ENCODE results near the gene ROCK2. TPM values are rescaled to one million over a fixed set of nuclear protein-coding genes. Genes with fewer than 3 reads are reported as not detected.

Gene ROCK2
- polyA plus RNA-seq, 2 of the 4 experiments (the other 2 are of a cell fraction) = 34.0 to 38.7 TPM

- TF ChIP-seq USF2 (IDR thresholded peaks at IDR 0.05) (no peak), CBX8 (IDR thresholded peaks at IDR 0.05) (no peak), REST (IDR thresholded peaks at IDR 0.05) (no peak), TP53 (CRISPR knock-in tag; IDR thresholded peaks at IDR 0.05) (no peak), NFE2L2 (conservative IDR thresholded peaks at IDR 0.05; ENCODE audit: low read length) (no peak), FOSL2 (IDR thresholded peaks at IDR 0.05) (no peak), FOSL2 (CRISPR knock-in tag; IDR thresholded peaks at IDR 0.05) (no peak)
Observed at GRCh38 chr2:11208083-11208482, 136.4 kb downstream of the ROCK2 start (continued).

- Histone ChIP-seq H3K4me2 (peak overlapping the region; percentile 54), H3K27ac (0 out of 6 replicates have a peak overlapping the region, but pooled peaks of 1 of the 2 experiments have one; percentile 3), H3K4me1 (peaks cover 28% of the 10 kb centered on the region), H3K9me3 (no peaks in the 10 kb centered on the region), H3K4me3 (no peak overlapping the region)
- FAIRE-seq (peak; percentile 91), DNase-seq (ENCODE audit: low read depth in 1 of 2, low spot score in 1 of 2) (peak; percentile 71), ATAC-seq (peak; percentile 85 to 89)
- ChIA-PET CTCF (interaction anchor here (0.9 to 2.9 kb wide), 8 partner anchors 15 to 380 kb away, joined by 3 to 18 read pairs (median 4); a partner anchor contains a TSS), POLR2A (interaction anchor here (0.6 kb wide), 1 partner anchor 541 kb away, joined by 3 read pairs; no protein-coding TSS in a partner anchor)
- 4% methylated on average over 3 of the region's 3 CpGs for WGBS (ENCODE audit: missing lambda C conversion rate)
- TF ChIP-seq HOXA7 (CRISPR knock-in tag; IDR thresholded peaks at IDR 0.05) = no peak
- no peak for TF ChIP-seq MAFK (IDR thresholded peaks at IDR 0.05; ENCODE audit: partially characterized antibody)
- TF ChIP-seq NFE2L2 (conservative IDR thresholded peaks at IDR 0.05; ENCODE audit: low read length) = no peak
- TF ChIP-seq ZFP36 (IDR thresholded peaks at IDR 0.05; ENCODE audit: borderline replicate concordance, partially characterized antibody) = no peak
- no peak for TF ChIP-seq RARB (CRISPR knock-in tag; IDR thresholded peaks at IDR 0.05)
- no peak for TF ChIP-seq SMC3 (IDR thresholded peaks at IDR 0.05)
- TF ChIP-seq TFCP2L1 (CRISPR knock-in tag; IDR thresholded peaks at IDR 0.05) = no peak
- no peak for TF ChIP-seq ZSCAN20 (CRISPR knock-in tag; IDR thresholded peaks at IDR 0.05)
- no peak for TF ChIP-seq RFX5 (IDR thresholded peaks at IDR 0.05)
- TF ChIP-seq, protein P1, sequence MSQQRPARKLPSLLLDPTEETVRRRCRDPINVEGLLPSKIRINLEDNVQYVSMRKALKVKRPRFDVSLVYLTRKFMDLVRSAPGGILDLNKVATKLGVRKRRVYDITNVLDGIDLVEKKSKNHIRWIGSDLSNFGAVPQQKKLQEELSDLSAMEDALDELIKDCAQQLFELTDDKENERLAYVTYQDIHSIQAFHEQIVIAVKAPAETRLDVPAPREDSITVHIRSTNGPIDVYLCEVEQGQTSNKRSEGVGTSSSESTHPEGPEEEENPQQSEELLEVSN (IDR thresholded peaks at IDR 0.05; ENCODE audit: borderline replicate concordance, low read depth) = no peak
- peak; percentile 95 for TF ChIP-seq JUNB (IDR thresholded peaks at IDR 0.05)
- TF ChIP-seq CTCF (IDR thresholded peaks at IDR 0.05) = no peak
- TF ChIP-seq POLR2A (IDR thresholded peaks at IDR 0.05; ENCODE audit: low read length) = no peak
- peak; percentile 75 for TF ChIP-seq USF2 (IDR thresholded peaks at IDR 0.05)
- no peak for TF ChIP-seq ZNF302 (CRISPR knock-in tag; IDR thresholded peaks at IDR 0.05)
- TF ChIP-seq MAZ (IDR thresholded peaks at IDR 0.05; ENCODE audit: borderline replicate concordance, low read depth, low read length) = no peak
- no peak for TF ChIP-seq EHMT2 (IDR thresholded peaks at IDR 0.05; ENCODE audit: low read depth)
- TF ChIP-seq CBX8 (IDR thresholded peaks at IDR 0.05) = no peak
- TF ChIP-seq, protein P2, sequence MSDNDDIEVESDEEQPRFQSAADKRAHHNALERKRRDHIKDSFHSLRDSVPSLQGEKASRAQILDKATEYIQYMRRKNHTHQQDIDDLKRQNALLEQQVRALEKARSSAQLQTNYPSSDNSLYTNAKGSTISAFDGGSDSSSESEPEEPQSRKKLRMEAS (IDR thresholded peaks at IDR 0.05) = peak; percentile 37; the same call in 1 of the 2 replicates
- TF ChIP-seq, protein P3, sequence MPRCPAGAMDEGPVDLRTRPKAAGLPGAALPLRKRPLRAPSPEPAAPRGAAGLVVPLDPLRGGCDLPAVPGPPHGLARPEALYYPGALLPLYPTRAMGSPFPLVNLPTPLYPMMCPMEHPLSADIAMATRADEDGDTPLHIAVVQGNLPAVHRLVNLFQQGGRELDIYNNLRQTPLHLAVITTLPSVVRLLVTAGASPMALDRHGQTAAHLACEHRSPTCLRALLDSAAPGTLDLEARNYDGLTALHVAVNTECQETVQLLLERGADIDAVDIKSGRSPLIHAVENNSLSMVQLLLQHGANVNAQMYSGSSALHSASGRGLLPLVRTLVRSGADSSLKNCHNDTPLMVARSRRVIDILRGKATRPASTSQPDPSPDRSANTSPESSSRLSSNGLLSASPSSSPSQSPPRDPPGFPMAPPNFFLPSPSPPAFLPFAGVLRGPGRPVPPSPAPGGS (IDR thresholded peaks at IDR 0.05) = no peak
- no peak for TF ChIP-seq CHD4 (IDR thresholded peaks at IDR 0.05; ENCODE audit: borderline replicate concordance)
- TF ChIP-seq, protein P4, sequence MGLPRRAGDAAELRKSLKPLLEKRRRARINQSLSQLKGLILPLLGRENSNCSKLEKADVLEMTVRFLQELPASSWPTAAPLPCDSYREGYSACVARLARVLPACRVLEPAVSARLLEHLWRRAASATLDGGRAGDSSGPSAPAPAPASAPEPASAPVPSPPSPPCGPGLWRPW (IDR thresholded peaks at IDR 0.05) = no peak
- TF ChIP-seq EHF (CRISPR knock-in tag; IDR thresholded peaks at IDR 0.05) = no peak
- TF ChIP-seq NR3C1 (IDR thresholded peaks at IDR 0.05) = no peak
- TF ChIP-seq TP53 (CRISPR knock-in tag; IDR thresholded peaks at IDR 0.05) = no peak
- no peak for TF ChIP-seq RAD21 (conservative IDR thresholded peaks at IDR 0.05 in 1 of 2, IDR thresholded peaks at IDR 0.05 in 1 of 2)
- TF ChIP-seq HEYL (CRISPR knock-in tag; IDR thresholded peaks at IDR 0.05) = no peak
- no peak for TF ChIP-seq FOSB (CRISPR knock-in tag; IDR thresholded peaks at IDR 0.05)
Observed at GRCh38 chr2:11203480-11203879, 141.0 kb downstream of the ROCK2 start.
